Measurements from ENCODE around the gene TMEM269. TPM values are rescaled to one million over a fixed set of nuclear protein-coding genes. Genes with fewer than 3 reads are reported as not detected.

Gene TMEM269
- total and polyA plus RNA-seq, 10 of the 15 experiments (the other 5 are each of a cell fraction or from before 2014, with no cell fraction given): 0.02 to 0.26 (median 0.06) TPM; not detected in 2

- no peak for TF ChIP-seq E4F1 (IDR thresholded peaks at IDR 0.05; ENCODE audit: borderline replicate concordance, partially characterized antibody)
- TF ChIP-seq CHD1 (IDR thresholded peaks at IDR 0.05; ENCODE audit: low read depth, low read length): no peak
- no peak for TF ChIP-seq ZBTB33 (IDR thresholded peaks at IDR 0.05)
- no peak for TF ChIP-seq BMI1 (IDR thresholded peaks at IDR 0.05; ENCODE audit: borderline replicate concordance)
- TF ChIP-seq NR2F1 (conservative IDR thresholded peaks at IDR 0.05): no peak
- no peak for TF ChIP-seq TCF3 (IDR thresholded peaks at IDR 0.05; ENCODE audit: borderline replicate concordance, insufficient read depth, low read depth, low read length)
- no peak for TF ChIP-seq MLLT1 (IDR thresholded peaks at IDR 0.05)
- no peak for TF ChIP-seq MTA3 (IDR thresholded peaks at IDR 0.05; ENCODE audit: borderline replicate concordance, low read length)
- TF ChIP-seq CEBPZ (IDR thresholded peaks at IDR 0.05; ENCODE audit: low read depth, low read length): no peak
Measured at GRCh38 chr1:42822800-42823392, 38.1 kb downstream of the TMEM269 start (continued).

All from GM12878 (cell line).